Central memory CD4-positive, alpha-beta T cell (primary cell): ENCODE data around the gene ARHGDIB.

Experiments used
- DNase-seq: peaks from one replicate; pipeline ENCODE4 v3.0.0; 2022
- total RNA-seq, 3 experiments: gene quantifications; one replicate each; lab custom pipeline; 2026; lab: John Stamatoyannopoulos, UW

ARHGDIB gene
- 173 to 724 (median 541) reads per million in 3 experiments for total RNA-seq

DNA sequence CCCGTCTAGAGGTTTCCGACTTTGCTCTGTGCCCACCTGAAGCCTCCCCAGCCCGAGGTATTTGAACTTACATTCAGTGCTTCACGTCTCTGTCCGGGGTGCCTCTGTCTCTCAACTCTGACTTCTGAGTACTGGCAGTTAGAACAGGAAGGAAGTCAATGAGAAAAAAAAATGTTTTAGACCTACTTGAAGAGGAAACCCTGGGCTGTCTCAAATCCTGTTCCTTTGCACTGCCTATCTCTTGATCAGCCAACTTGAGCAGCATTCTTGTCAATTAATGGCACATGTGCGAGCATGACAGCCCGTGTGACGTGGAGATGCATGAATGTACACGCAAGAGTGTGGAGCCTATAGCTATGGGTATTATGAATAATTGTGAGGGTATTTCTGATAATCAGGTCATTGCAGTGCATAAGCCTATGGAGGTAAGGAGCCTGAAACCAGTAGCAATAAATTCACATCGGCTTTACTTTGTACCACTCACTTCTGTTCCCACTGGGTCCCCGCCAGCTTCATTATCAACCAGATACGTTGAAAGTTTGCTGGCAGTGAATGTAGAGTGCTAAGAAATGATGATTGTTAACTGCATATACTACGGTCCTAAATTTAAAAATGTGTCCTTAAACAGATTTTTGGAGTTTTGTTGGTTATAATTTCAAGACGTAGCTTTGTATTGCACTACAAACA is at the start of gene ARHGDIB:
TSS of gene ARHGDIB (minus strand) at position 136 of the 687 bp plus-strand sequence. CDS start 10,889 bp downstream, outside the sequence.
- DNase-seq: peak; percentile 95

DNA sequence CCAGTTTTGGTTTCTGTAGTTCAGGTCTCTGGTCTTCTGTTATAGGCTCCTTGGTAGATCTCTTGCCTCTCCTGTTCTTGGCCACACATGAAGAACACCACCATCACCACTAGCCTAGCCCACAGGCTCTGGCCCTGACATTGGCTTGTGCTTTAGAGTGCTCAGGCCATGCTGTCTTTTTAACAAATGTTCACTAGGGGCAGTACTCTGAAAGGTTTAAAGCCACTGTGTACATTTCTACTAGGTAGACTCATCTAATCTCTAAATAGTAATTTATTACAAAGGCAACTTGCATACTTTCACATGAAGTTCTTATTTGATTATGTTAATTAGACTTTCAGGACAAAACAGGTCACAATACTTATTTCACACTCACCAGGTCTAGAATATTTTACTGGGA is 49.8 kb upstream of the ARHGDIB start:
- no peak for DNase-seq

DNA sequence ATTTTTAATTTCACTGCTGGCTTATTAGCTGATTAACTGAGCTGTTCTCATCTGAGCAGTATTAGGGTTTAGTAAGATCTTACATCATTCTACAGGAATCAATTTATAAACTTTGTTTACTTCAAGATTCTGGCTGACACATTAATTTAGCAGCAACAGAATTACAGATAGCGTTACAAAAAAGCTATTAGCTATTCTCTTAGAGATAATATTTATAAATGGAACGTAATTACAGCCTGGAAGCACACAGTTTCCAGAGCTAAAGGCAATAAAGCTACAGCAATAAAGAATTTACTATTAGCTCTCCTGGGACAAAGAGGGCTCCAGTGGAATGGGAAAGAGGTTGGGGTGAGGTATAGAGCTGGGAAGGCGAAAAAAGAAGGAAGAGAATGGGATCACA is 46.1 kb upstream of the ARHGDIB start:
- no peak for DNase-seq

DNA sequence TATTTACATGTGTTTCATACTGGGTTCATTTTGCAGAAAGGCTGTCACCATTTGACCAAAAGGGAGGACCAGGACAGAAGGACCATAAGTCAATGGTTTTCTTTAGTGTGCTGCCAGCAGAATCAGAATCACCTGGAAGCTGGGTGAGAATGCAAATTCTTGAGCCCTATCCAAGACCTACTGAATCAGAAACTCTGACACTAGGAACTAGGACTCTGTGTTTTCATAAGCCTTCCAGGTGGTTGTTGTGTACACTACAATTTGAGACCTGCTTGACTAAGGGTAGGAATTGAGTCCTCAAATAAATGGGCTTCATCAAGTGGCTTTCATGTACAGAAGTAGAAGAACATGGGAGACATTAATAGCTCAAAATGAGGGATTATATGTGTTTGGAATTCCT is 43.7 kb upstream of the ARHGDIB start:
- DNase-seq: no peak

DNA sequence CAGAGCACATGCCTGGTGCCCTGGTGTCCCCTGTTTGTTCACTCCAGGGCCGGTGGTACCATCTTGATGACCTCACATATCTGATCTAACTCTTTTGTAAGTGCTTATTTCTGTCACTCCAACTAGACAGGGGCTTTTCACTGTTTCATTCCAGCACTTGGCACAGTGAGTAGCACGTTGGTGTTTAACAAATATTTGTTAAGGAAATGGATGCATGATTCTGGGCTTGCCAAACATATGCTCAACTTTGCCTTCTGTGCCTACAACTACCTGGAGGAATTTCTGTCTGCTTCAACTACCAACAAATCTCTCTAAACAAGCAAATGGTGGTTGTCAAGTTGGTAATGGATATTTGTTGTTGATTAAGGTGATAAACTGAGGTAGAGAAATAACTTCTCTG is 43.0 kb upstream of the ARHGDIB start:
- no peak for DNase-seq

DNA sequence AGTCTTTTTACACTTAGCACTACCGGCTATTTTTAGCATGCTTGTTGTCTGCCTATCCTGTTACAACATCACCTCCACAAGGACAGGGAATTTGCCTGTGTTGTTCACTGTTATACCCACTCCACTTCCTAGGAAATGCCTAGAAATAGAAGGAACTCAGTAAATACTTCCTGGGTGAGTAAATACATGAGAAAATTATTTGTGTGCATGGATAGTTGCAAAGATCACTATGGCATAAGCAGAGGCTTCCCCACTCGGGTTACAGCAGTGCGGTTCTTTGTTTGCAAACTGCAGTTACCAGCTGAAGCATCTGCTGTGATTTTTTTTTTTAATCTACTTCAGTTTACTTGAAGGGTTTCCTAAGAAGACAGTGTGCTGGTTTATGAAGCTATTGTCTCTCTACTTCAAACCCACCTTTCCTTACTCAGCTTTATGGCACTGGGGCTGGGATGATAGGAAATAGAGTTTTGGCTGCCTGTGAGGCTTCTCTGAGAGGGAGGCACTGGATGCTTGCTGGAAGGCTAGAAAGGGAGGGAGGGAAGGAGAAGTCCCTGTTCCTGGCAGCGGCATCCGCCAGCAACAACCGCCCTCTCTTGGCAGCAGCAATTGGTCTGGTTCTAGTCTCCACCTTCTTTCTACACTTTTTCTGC is 40.5 kb upstream of the ARHGDIB start:
- no peak for DNase-seq

DNA sequence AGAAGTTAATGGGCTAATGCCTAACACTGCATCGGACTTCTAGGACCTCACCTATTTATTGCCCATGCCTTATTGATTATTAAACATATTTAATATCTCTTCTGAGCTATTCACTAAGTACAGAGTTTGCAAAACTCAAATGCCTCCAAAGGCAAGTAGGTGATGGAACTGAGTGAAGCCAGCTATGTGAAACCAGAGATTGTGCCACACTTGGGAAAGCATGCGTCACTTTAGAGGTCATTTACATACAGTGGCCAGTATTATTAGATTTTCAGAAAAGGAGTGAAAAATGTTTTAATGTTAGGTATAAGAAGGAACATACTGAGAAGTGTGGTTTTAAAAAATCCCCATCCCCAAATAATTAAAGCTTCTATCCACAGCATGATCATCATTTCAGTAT is 39.2 kb upstream of the ARHGDIB start:
- DNase-seq: no peak

DNA sequence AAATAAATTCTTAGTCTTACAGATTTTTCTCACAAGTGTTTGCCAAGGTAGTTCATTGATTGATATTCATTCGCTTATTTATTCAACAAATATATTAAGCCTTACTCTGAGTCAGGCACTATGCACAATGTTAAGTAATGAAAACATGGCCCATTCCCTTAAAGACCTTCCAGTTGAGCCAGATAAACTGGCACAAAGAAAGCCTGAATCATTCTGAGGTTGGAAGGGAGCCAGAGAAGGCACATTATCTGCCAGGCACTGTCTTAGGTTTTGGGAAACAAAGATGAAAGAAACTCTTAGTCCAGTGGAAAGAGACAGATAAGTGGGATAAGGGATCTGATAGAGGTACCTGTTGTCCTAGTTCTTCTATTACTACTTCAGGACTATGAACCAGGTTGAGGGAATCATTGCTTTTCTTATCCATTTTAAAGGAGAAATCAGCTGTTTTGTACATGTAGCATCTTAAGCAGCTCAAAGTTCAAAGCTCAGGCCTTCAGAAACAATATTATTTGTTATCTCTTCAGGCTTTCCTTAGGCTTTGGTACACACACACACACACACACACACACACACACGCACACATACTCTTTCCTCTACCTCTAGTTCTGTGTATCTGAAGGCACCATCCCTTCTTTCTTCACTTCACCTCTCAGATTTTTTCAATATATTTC is 38.4 kb upstream of the ARHGDIB start:
- no peak for DNase-seq

DNA sequence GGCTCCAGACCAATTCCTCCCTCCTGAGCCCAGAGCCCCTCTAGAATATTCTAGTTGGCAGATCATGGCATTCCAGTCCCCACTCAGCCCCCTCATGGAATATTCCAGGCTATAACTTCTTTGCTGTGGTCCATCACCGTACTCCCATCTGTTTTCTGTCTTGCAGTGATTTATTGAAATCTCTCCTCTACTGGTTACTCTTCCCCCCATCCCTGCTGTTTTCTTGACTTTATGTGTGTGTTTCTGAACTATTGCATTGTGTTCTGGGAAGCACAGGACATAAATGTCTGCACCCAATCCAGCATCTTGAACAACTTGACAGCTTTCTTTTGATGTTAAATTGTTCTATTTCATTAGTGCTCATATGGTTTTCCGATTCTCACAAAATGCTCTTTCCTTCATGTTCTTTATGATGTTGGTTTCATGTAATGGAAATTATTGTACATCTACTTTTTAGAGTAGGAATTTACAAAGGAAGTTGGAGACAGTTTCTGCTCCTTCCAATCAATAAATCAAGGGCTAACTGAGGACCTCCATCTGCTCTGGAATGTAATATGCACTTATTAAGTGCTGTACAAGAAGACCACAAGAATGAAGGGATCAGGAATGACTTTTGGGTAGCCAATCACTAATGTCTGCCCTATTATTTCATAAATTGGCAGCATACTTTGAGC is 37.8 kb upstream of the ARHGDIB start:
- no peak for DNase-seq

DNA sequence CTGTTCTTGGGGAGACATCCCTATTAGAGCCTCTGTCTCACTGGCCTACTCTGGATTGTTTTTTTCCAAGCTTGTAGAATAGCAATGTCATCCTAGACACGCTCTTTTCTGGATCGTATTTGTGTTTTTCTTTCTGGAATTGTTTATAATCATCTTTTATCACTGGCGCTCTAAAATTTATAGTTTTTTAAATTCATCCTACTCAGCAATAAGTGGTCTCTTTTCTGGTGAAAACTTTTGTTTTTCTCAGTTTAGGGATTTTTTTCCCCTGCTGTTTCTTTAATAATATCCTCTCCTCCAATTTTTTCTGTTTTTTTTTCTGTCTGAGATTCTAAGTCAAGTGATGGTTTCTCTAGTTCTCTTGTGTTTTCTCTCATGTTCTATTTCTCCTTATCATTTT is 36.6 kb upstream of the ARHGDIB start:
- DNase-seq: no peak

DNA sequence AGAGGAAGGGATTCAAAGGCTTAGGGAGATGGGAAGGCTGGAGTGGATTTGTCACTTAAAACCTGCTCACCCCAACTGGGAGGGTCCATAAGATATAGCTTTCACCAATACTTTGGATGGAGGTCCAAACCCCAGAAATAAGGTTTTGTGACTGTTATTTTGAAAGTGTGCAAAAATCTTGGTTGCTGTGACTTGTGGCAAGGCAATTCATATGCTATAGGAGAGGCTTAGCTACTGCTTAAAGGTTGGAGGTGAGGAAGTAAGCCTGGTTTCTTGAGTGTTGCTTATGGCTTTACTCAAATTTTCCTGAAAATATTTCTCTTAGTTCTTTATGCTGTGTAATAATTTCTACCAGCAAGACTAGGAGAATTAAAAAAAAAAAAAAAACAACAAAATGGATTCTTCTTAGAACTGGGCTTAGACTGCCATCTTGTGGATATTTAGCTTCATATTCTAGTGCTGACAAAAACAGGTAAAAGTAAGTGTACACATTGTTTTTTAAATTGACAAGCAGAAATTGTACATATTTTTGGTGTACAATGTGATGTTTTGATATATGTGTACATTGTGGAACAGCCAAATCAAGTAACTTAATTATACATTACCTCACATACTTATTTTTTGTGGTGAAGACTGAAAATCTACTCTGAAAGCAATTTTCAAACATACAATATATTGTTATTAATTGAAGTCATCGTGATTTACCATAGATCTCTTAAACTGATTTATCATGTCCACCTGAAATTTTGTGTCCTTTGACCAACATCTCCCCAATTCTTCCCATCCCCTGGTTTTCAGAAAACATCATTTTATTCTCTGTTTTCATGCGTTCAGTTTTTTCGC is 34.4 kb upstream of the ARHGDIB start:
- peak; percentile 62 for DNase-seq

DNA sequence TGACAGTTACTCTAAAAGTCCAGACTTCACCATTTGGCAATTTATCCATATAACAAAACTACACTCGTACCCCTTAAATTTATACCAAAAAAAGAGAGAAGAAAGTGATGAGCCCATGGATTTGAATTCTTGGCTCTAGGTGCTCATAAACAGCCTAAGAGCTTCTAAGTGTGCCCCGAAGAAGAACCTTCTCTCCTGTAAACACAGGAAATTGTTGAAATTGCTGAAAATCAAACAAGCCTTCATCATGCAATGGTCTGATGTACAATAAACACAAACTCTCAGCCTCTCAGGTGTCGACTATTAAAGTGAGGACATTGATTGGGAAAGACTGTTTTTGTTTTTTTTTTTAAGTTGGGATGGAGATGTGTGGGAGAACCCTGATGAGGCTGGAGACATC is 33.2 kb upstream of the ARHGDIB start:
- no peak for DNase-seq

DNA sequence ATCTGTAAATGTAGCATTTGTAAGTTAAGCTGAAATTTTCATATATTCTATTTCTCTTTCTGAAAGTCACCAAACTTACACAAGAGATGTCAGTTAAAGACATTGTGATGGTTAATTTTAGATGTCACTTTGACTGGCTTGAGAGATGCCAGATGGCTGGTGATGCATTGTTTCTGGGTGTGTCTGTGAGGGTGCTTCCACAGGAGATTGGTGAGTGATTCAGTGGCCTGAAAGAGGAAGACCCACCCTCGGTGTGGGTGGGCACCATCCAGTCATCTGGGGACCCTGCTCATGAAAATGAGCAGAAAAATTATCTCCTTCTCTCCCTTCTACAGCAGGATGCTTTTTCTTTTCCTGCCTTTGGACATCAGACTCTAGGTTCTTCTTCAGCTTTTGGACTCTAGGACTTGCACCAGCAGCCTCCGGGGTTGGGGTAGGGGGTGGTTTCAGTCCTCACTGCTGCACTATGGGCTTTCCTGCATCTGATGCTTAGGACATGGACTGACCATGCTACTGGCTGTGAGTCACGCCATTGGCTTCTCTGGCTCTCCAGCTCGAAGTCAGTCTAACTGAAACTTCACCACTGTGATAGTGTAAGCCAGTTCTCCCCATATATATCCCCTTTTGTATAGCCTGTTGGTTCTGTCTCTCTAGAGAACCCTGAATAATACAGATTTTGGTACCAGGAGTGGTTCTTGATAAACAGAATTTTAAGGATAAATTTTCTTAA is 32.3 kb upstream of the ARHGDIB start:
- no peak for DNase-seq

DNA sequence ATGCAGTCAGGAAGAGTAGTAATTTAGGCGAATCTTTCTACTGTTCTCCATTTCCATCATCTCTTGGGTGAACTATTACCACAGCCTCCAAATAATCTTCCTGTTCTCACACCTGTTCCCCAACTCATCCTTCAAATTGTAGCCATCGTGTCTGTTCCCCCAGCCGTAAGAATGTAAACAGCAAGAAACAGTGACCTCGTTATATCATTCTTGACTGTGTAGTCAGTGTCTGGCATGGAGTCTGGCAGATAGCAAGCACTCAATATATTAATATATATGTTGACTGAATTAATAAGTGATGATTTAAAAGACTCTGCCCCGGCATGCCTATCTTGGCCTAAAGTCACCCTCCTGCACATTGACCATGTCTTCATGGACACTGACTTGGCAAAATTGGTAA is 31.7 kb upstream of the ARHGDIB start:
- no peak for DNase-seq

DNA sequence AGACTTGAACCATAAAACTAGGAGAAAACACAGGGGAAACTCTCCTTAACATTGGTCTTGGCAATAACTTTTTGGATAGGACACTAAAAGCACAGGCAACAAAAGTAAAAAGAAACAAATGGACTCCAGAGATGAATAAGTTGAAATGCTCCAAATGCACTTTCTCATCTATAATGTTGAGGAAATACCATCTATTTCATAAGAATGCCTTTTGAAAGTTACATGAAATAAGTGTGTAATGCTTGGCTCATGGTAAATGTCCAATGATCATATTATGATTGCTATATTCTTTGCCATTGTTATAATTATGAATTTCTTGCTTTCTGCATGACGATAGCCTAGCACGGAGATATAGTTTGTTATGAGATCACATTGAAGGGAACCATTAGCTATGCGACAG is 31.3 kb upstream of the ARHGDIB start:
- DNase-seq: no peak

DNA sequence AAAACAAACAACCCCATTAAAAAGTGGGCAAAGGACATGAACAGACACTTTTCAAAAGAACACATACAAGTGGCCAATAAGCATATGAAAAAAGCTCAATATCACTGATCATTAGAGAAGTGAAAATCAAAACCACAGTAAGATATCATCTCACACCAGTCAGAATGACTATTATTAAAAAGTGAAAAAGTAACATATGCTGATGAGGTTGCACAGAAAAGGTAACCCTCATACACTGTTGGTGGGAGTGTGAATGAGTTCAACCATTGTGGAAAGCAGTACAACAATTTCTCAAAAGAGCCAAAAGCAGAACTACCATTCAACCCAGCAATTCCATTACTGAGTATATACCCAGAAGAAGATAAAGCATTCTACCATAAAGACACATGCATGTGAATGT is 29.7 kb upstream of the ARHGDIB start:
- DNase-seq: no peak

DNA sequence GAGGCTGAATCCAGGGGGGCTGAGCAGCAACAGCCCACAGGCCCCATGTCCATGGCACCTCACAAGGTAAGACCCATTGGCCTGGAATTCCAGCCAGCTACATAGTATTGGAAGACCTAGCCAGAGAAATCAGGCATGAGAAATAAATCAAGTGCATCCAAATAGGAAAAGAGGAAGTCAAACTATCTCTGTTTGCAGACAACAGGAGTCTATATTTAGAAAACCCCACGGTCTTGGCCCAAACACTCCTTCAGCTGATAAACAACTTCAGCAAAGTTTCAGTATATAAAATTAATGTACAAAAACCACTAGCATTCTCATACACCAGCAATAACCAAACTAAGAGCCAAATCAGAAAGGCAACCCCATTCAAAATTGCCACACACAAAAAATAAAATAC is 28.4 kb upstream of the ARHGDIB start:
- DNase-seq: no peak

DNA sequence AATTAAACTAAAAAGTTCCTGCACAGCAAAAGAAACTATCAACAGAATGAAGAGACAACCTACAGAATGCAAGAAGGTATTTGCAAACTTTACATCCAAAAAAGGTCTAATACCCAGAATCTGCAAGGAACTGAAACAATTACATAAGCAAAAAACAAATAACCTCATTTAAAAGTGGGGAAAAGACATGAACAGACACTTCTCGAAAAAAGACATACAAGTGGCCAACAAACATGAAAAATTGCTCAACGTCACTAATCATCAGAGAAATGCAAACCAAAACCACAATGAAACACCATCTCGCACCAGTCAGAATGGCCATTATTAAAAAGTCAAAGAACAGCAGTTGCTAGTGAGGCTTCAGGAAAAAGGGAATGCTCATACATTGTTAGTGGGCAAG is 26.6 kb upstream of the ARHGDIB start:
- no peak for DNase-seq

DNA sequence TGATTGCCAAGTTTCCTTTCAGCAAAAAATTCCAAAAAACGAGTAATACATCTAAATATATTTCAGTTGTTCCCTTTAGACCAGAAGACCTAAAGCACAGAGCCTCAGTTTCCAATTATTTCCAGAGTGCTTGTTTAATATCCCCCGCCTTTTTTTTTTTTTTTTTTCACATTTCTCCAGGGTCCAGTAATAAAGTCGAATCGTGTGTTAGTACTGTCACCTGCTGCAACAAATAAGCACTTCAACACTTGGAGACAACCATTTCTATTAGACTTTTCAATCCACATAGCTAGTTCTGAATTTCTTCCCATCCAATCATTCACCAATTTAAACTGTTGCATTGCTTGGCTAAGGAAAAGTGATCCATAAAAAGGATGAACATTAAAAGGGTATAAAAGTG is 25.0 kb upstream of the ARHGDIB start:
- DNase-seq: no peak

DNA sequence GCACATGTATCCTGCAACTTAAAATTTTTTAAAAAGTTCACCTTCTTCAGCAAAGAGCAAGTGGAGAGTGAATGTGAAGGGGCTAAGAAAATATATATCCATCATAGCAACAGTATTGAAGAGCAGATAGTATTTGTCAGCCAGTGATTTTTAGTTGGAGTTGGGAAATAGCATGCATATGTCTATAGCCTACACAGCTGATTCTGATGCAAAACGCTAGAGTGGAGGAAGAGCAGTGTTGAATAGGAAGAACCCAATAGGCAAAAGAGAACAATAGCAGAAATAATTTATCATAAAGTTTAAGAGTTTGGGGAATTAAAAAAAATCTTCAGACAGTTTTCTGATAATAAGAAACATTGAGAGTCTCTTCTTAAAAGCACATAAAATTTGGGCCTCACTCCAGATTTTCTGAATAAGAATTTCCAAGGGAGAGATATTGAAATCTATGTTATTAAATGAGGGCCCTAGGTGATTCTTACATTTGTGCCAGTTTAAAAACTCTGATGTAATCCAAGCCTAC is 23.4 kb upstream of the ARHGDIB start:
- DNase-seq: no peak

DNA sequence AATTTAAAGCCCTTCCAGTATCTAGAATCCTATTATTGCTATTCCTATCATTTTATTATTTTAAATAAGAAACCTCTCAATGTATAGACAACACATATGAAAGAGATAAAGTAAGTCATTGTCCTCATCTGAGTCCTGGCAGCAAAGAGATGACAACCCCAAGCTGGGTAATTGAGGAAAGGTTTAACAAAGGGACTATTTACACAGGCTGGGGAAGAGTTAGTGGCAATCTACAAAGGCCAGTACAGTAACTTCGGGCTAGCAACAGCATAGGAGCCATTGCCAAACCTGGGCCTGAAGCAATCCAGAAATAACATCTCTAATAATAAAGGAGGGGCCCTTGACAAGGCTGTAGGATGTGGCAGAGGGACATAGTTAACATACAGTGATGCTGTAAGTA is 22.6 kb upstream of the ARHGDIB start:
- no peak for DNase-seq

DNA sequence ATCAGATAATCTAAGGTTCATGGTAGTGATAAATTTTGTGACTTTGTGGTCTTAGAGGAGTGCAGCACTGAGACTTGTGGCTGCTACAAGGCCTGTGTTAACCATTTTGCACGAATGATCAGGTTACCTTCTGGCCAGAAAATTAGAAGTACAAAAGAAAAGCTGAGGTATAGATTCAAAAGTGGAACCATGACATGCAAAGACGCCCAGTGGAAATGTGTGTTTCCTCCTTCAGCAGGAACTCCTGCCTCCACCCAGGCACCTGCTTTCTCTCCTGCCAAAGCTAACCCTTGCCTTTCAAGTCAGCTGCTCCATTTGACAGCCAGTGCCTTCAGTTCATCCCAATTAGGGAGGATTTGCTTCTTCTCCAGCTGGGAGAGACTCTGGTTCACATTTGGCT is 21.6 kb upstream of the ARHGDIB start:
- no peak for DNase-seq
